Activated naive CD8-positive, alpha-beta T cell (primary cell): ENCODE data around the gene ITGAX.
"Not testable (repeated sequence)": the region's sequence is repeated elsewhere in the genome, so short reads cannot be mapped to it uniquely, and the experiment has no call there.

ENCODE experiments used
- H3K27ac Mint-ChIP-seq: one replicate; pipeline ENCODE4 v1.8.0; 2021; ENCODE audit warnings: mixed read lengths
- H3K27me3 Mint-ChIP-seq: one replicate; pipeline ENCODE4 v1.8.0; 2021; ENCODE audit warnings: mixed read lengths
- H3K36me3 Mint-ChIP-seq: one replicate; pipeline ENCODE4 v1.8.0; 2021; ENCODE audit warnings: mixed read lengths
- H3K4me1 Mint-ChIP-seq: one replicate; pipeline ENCODE4 v1.8.0; 2021; ENCODE audit warnings: low read depth, mixed read lengths
- H3K4me3 Mint-ChIP-seq: one replicate; pipeline ENCODE4 v1.8.0; 2021; ENCODE audit warnings: mild to moderate bottlenecking, mixed read lengths
- H3K9me3 Mint-ChIP-seq: one replicate; pipeline ENCODE4 v1.8.0; 2021; ENCODE audit warnings: low read depth, mixed read lengths

The ITGAX gene

GRCh38 chr16:31333686-31334649 lies 21.0 kb upstream of the ITGAX start:
- no peaks in the 10 kb centered on the region for H3K27me3 Mint-ChIP-seq
- no peaks in the 10 kb centered on the region for H3K36me3 Mint-ChIP-seq
- H3K4me3 Mint-ChIP-seq: no peak overlapping the region
- H3K9me3 Mint-ChIP-seq: no peaks in the 10 kb centered on the region
- H3K4me1 Mint-ChIP-seq: peaks cover 40% of the 10 kb centered on the region
- no peak overlapping the region for H3K27ac Mint-ChIP-seq

DNA sequence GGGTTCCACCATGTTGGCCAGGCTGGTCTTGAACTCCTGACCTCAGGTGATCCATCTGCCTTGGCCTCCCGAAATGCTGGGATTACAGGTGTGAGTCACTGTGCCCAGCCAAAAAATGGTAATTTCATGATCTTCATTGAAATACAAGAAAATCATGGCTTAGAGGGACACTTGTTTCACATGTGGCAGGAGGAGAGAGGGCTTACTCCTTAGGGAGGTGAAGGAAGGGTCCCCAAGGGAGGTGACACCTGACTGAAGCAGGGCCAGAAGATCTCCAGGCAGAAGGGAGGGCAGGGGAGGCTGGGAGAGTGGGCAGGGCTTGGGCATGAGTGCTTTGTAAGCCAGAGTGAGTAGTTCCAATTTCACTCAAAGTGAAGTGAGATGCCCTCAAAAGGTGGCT lies 20.0 kb upstream of the ITGAX start:
- no peaks in the 10 kb centered on the region for H3K27me3 Mint-ChIP-seq
- H3K9me3 Mint-ChIP-seq: no peaks in the 10 kb centered on the region
- no peak overlapping the region for H3K27ac Mint-ChIP-seq
- H3K36me3 Mint-ChIP-seq: no peaks in the 10 kb centered on the region
- H3K4me3 Mint-ChIP-seq: no peak overlapping the region
- H3K4me1 Mint-ChIP-seq: peaks cover 48% of the 10 kb centered on the region

GRCh38 chr16:31335431-31335830 lies 19.5 kb upstream of the ITGAX start:
- H3K4me3 Mint-ChIP-seq: no peak overlapping the region
- no peaks in the 10 kb centered on the region for H3K36me3 Mint-ChIP-seq
- peaks cover 48% of the 10 kb centered on the region for H3K4me1 Mint-ChIP-seq
- no peaks in the 10 kb centered on the region for H3K9me3 Mint-ChIP-seq
- no peak overlapping the region for H3K27ac Mint-ChIP-seq
- H3K27me3 Mint-ChIP-seq: no peaks in the 10 kb centered on the region

- not testable (repeated sequence) for H3K36me3 Mint-ChIP-seq, H3K27me3 Mint-ChIP-seq, H3K9me3 Mint-ChIP-seq
- H3K27ac Mint-ChIP-seq: peak overlapping the region; percentile 54
- H3K4me3 Mint-ChIP-seq: peak overlapping the region; percentile 70
- peaks cover 35% of the 10 kb centered on the region for H3K4me1 Mint-ChIP-seq
Observed at GRCh38 chr16:31338166-31338685, 16.8 kb upstream of the ITGAX start.

DNA sequence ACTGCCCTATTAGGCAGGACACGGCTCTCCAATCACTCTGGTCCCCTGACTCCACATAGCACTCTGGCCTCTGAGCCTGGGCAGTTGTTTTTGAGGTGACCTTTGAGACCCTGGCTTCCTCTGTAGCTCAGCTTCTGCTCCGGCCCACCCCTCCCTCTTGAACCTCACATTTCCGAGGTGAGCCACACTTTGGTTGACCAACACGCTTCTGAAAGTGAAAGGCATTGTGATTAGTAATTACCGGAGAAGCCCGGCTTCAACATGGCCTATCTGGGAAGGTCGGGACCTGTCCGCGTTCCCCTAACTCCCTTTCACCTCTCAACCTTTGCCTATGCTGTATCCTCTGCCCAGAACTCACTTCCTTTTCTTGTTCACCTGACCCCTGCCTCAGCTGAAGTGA lies 10.3 kb upstream of the ITGAX start:
- no peak overlapping the region for H3K4me3 Mint-ChIP-seq
- H3K36me3 Mint-ChIP-seq: no peaks in the 10 kb centered on the region
- peaks cover 6% of the 10 kb centered on the region for H3K4me1 Mint-ChIP-seq
- no peaks in the 10 kb centered on the region for H3K9me3 Mint-ChIP-seq
- H3K27ac Mint-ChIP-seq: no peak overlapping the region
- no peaks in the 10 kb centered on the region for H3K27me3 Mint-ChIP-seq

- peaks cover 13% of the 10 kb centered on the region for H3K4me1 Mint-ChIP-seq
- H3K4me3 Mint-ChIP-seq: no peak overlapping the region
- H3K9me3 Mint-ChIP-seq: no peaks in the 10 kb centered on the region
- H3K27me3 Mint-ChIP-seq: no peaks in the 10 kb centered on the region
- no peak overlapping the region for H3K27ac Mint-ChIP-seq
- H3K36me3 Mint-ChIP-seq: no peaks in the 10 kb centered on the region
Observed at GRCh38 chr16:31347445-31347844, 7.5 kb upstream of the ITGAX start.

GRCh38 chr16:31348579-31348978 lies 6.4 kb upstream of the ITGAX start:
- no peak overlapping the region for H3K27ac Mint-ChIP-seq
- H3K27me3 Mint-ChIP-seq: no peaks in the 10 kb centered on the region
- peaks cover 21% of the 10 kb centered on the region for H3K4me1 Mint-ChIP-seq
- no peak overlapping the region for H3K4me3 Mint-ChIP-seq
- no peaks in the 10 kb centered on the region for H3K9me3 Mint-ChIP-seq
- H3K36me3 Mint-ChIP-seq: no peaks in the 10 kb centered on the region

DNA sequence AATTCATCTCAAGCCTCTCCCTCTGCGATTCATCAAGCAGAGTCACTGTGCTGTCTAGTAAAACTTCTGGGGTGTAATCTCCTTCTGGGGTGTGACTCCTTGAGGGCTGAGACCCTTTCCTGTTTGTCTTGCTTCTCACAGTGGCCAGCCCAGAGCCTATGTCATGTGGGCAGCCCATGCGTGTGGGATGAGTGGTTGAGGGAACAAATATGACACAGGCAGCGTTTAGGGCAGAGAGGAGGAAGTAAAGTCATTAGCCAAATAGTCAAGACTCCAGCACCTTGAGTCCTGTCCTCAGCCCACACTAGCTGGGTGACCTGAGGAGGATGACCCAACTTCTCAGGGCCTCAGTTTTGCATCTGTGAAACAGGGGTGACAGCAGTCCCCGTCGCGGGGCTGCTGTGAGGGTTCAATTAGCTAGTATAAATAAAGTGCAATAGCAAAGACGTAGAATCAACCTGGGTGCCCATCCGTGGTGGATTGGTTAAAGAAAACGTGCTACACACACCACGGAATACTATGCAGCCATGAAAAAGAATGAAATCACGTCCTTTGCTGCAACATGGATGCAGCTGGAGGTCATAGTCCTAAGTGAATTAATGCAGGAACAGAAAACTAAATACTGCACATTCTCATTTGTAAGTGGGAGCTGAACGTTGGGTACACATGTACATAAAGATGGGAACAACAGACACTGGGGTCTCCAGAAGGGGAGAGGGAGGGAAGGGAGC lies 4.5 kb upstream of the ITGAX start:
- peaks cover 34% of the 10 kb centered on the region for H3K4me1 Mint-ChIP-seq
- no peak overlapping the region for H3K27ac Mint-ChIP-seq

DNA sequence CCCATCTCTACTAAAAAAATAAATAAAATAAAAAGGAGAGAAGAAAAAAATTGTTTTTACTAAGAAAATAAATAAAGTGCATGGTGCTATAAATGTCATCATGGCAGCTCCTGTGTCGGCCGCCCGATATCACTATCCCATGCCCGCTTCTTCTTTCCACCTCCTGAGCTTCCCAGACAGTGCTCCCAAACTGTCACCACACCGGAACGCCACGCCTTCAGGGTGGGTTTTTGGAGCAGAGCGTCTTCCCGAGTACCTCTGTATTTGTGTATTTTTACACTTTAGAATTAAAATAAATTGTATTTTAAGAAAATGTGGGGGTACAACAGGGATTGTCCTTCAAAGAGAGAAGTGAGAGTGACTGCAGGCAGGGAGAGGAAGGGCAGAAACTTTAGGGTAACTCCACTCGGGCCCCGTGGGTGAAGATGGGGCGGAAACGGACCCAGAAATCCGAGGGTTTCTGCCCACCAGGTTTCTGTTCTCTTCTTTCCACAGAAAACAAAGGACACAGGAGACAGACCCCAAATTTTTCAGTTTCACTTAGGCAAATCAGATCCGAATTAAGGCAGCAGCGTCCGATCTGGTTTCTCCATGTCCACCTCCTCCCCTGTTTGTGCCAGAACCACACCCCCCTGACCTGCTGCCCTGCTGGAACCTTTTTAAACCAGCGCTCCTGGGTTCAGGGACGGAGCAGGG lies 3.6 kb upstream of the ITGAX start:
- no peaks in the 10 kb centered on the region for H3K36me3 Mint-ChIP-seq
- no peak overlapping the region for H3K4me3 Mint-ChIP-seq
- H3K27me3 Mint-ChIP-seq: no peaks in the 10 kb centered on the region
- H3K9me3 Mint-ChIP-seq: no peaks in the 10 kb centered on the region
- H3K4me1 Mint-ChIP-seq: peaks cover 42% of the 10 kb centered on the region
- peak overlapping the region; percentile 58 for H3K27ac Mint-ChIP-seq

More for the DNA sequence above, 4.5 kb upstream of the ITGAX start:
- H3K36me3 Mint-ChIP-seq: no peaks in the 10 kb centered on the region
- no peaks in the 10 kb centered on the region for H3K27me3 Mint-ChIP-seq
- H3K9me3 Mint-ChIP-seq: no peaks in the 10 kb centered on the region
- no peak overlapping the region for H3K4me3 Mint-ChIP-seq

DNA sequence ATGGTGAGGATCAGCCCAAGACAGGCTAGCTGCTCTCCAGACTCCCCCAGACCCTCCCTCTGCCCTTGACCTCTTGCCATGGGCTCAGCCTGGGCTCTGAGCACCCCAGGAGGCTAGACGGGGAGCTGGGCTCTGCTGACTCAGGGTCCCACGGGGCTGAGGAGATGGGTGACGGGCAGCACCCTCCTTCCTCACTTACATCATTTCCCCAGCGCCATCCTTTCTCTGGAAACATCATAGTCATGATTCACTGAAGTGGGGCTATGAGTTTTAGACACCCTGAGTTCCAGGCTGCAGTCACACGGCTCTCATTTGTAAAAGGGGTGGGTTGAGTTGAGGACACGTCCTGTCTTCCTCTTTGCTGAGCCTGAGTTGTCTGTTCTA lies 3.0 kb upstream of the ITGAX start:
- no peak overlapping the region for H3K4me3 Mint-ChIP-seq
- peaks cover 44% of the 10 kb centered on the region for H3K4me1 Mint-ChIP-seq
- no peaks in the 10 kb centered on the region for H3K9me3 Mint-ChIP-seq
- H3K27me3 Mint-ChIP-seq: no peaks in the 10 kb centered on the region
- no peaks in the 10 kb centered on the region for H3K36me3 Mint-ChIP-seq
- peak overlapping the region; percentile 58 for H3K27ac Mint-ChIP-seq

GRCh38 chr16:31352376-31353115 lies 2.4 kb upstream of the ITGAX start:
- H3K36me3 Mint-ChIP-seq: no peaks in the 10 kb centered on the region
- no peaks in the 10 kb centered on the region for H3K9me3 Mint-ChIP-seq
- H3K4me1 Mint-ChIP-seq: peaks cover 48% of the 10 kb centered on the region
- peak overlapping the region; percentile 58 for H3K27ac Mint-ChIP-seq
- H3K27me3 Mint-ChIP-seq: no peaks in the 10 kb centered on the region
- H3K4me3 Mint-ChIP-seq: no peak overlapping the region

GRCh38 chr16:31355431-31356100 lies 590 bp downstream of the ITGAX start:
- Mint-ChIP-seq H3K36me3 (no peaks in the 10 kb centered on the region), H3K27me3 (no peaks in the 10 kb centered on the region), H3K27ac (peak overlapping the region; percentile 92), H3K9me3 (no peaks in the 10 kb centered on the region), H3K4me3 (no peak overlapping the region), H3K4me1 (peaks cover 49% of the 10 kb centered on the region)

- H3K4me3 Mint-ChIP-seq: no peak overlapping the region
- peak overlapping the region; percentile 50 for H3K27ac Mint-ChIP-seq
- H3K9me3 Mint-ChIP-seq: no peaks in the 10 kb centered on the region
- no peaks in the 10 kb centered on the region for H3K36me3 Mint-ChIP-seq
- H3K27me3 Mint-ChIP-seq: no peaks in the 10 kb centered on the region
- peaks cover 47% of the 10 kb centered on the region for H3K4me1 Mint-ChIP-seq
Observed at GRCh38 chr16:31356566-31357323, 1.8 kb downstream of the ITGAX start.
